HG03097 (cell line): ENCODE data around the gene MYO3B.
"Not testable (repeated sequence)": the region's sequence is repeated elsewhere in the genome, so short reads cannot be mapped to it uniquely, and the experiment has no call there.

ENCODE experiments used
- ATAC-seq: cut with Tn5 transposase; IDR thresholded peaks from one replicate; pipeline ENCODE4 v1.9.1; 2021; ENCODE audit not compliant: unreplicated experiment, low FRiP score

Gene MYO3B

GRCh38 chr2:170255971-170256370 is 78.0 kb downstream of the MYO3B start:
- ATAC-seq, result no peak

GRCh38 chr2:170258382-170258781 is 80.4 kb downstream of the MYO3B start:
- ATAC-seq, result no peak

- ATAC-seq, result no peak
Measured at GRCh38 chr2:170260188-170260587, 82.2 kb downstream of the MYO3B start.

GRCh38 chr2:170261566-170261965 is 83.6 kb downstream of the MYO3B start:
- no peak for ATAC-seq

- no peak for ATAC-seq
Measured at GRCh38 chr2:170262343-170262742, 84.4 kb downstream of the MYO3B start.

- ATAC-seq, result no peak
Measured at GRCh38 chr2:170262806-170263205, 84.9 kb downstream of the MYO3B start.

GRCh38 chr2:170263728-170264521 is 86.0 kb downstream of the MYO3B start:
- ATAC-seq, result not testable (repeated sequence)

GRCh38 chr2:170264522-170264860 is 86.5 kb downstream of the MYO3B start:
- no peak for ATAC-seq

GRCh38 chr2:170264865-170265264 is 86.9 kb downstream of the MYO3B start:
- ATAC-seq, result no peak

GRCh38 chr2:170265321-170265720 is 87.4 kb downstream of the MYO3B start:
- ATAC-seq, result no peak

- no peak for ATAC-seq
Measured at GRCh38 chr2:170266358-170266757, 88.4 kb downstream of the MYO3B start.

GRCh38 chr2:170267071-170267470 is 89.1 kb downstream of the MYO3B start:
- no peak for ATAC-seq

- no peak for ATAC-seq
Measured at GRCh38 chr2:170270278-170270864, 92.4 kb downstream of the MYO3B start.

GRCh38 chr2:170271340-170271739 is 93.4 kb downstream of the MYO3B start:
- no peak for ATAC-seq

- ATAC-seq, result no peak
Measured at GRCh38 chr2:170276056-170276455, 98.1 kb downstream of the MYO3B start.

- no peak for ATAC-seq
Measured at GRCh38 chr2:170276925-170277629, 99.1 kb downstream of the MYO3B start.

GRCh38 chr2:170277951-170278350 is 100.0 kb downstream of the MYO3B start:
- no peak for ATAC-seq

- ATAC-seq, result not testable (repeated sequence)
Measured at GRCh38 chr2:170279615-170280014, 101.7 kb downstream of the MYO3B start.

GRCh38 chr2:170282851-170283250 is 104.9 kb downstream of the MYO3B start:
- ATAC-seq, result no peak

GRCh38 chr2:170284205-170284604 is 106.3 kb downstream of the MYO3B start:
- no peak for ATAC-seq

- ATAC-seq, result no peak
Measured at GRCh38 chr2:170288859-170289258, 110.9 kb downstream of the MYO3B start.

- ATAC-seq, result no peak
Measured at GRCh38 chr2:170291474-170291873, 113.5 kb downstream of the MYO3B start.
